Left lung (tissue), 10 donors: ENCODE data around the gene COQ8A. TPM values are rescaled to one million over a fixed set of nuclear protein-coding genes. Genes with fewer than 3 reads are reported as not detected.
A peak's percentile ranks its signal among the peaks of the same experiment; 100 is the strongest.

Source experiments
- ATAC-seq: fragments of 200-7000 bp; cut with Tn5 transposase; one replicate; pipeline ENCODE4 v1.9.1; 2020; ENCODE audit warnings: moderate library complexity
- DNase-seq, 4 donors: peaks; one replicate each; pipeline ENCODE4 v3.0.0-alpha.2; 2013 to 2020
- H3K27ac ChIP-seq, 2 donors: fragments of 200-600 bp; sonication (generic) in 1 of 2; one replicate each; pipeline versions ENCODE4 v1.5.0 to v1.8.0; 2020 to 2021
- H3K27me3 ChIP-seq, 2 donors: fragments of 200-600 bp; sonication (generic) in 1 of 2; one replicate each; pipeline versions ENCODE4 v1.5.0 to v1.8.0; 2020 to 2021
- H3K36me3 ChIP-seq, 2 donors: fragments of 200-600 bp; sonication (generic) in 1 of 2; one replicate each; pipeline versions ENCODE4 v1.5.0 to v1.8.0; 2020 to 2021
- H3K4me1 ChIP-seq, 2 donors: fragments of 200-600 bp; one replicate each; pipeline ENCODE4 v1.8.0; 2021
- H3K4me3 ChIP-seq, 2 donors: fragments of 200-600 bp; sonication (generic) in 1 of 2; one replicate each; pipeline versions ENCODE4 v1.5.0 to v1.8.0; 2020 to 2021; ENCODE audit warnings: mild to moderate bottlenecking in 1 of 2
- H3K9me3 ChIP-seq, 2 donors: fragments of 200-600 bp; sonication (generic) in 1 of 2; one replicate each; pipeline versions ENCODE4 v1.5.0 to v1.8.0; 2020 to 2021
- intact Hi-C, 2 donors: fragments of 100-400 bp; cut with DNase I; formaldehyde crosslinking; loops; one replicate each; pipeline versions ENCODE4 v1.11.2 to v1.14.2; 2022
- polyA plus RNA-seq, 6 donors: library from polyadenylated mRNA; unstranded; fragments of 120-200 nt; gene quantifications; one replicate each; pipeline ENCODE4 v1.2.1, GENCODE V29; 2013; ENCODE audit not compliant: insufficient read length in 6 of 6
- total RNA-seq, 2 donors: library from RNA; stranded (reverse); fragmentation: NEBNext Ultra II Directional; extraction: Animal tissue kit (Norgen Biotek cat#: 25700); gene quantifications; one replicate each; pipeline ENCODE4 v1.2.1, GENCODE V29; 2021
- TF ChIP-seq, protein P1 (sequence below), 2 donors: fragments of 200-600 bp; sonication (generic) in 1 of 2; IDR thresholded peaks; one replicate each; pipeline versions ENCODE4 v1.5.0 to v1.8.0; 2021; ENCODE audit warnings: antibody characterized with exemption in 2 of 2
- donor health status: DM: no; HTN: yes; CAD: no.
- donor health status: DM: no; HTN: no; CAD: no.

COQ8A gene
- total and polyA plus RNA-seq, 8 donors = 14.5 to 41.5 (median 32.2) TPM

- no peaks in the 10 kb centered on the region for H3K4me1 ChIP-seq
- intact Hi-C loops = no loop called here
- peaks cover 0 to 3% of the 10 kb centered on the region in 2 donors for H3K36me3 ChIP-seq
- no peaks in the 10 kb centered on the region for H3K27me3 ChIP-seq
- no peaks in the 10 kb centered on the region for H3K9me3 ChIP-seq
- TF ChIP-seq, protein P1, sequence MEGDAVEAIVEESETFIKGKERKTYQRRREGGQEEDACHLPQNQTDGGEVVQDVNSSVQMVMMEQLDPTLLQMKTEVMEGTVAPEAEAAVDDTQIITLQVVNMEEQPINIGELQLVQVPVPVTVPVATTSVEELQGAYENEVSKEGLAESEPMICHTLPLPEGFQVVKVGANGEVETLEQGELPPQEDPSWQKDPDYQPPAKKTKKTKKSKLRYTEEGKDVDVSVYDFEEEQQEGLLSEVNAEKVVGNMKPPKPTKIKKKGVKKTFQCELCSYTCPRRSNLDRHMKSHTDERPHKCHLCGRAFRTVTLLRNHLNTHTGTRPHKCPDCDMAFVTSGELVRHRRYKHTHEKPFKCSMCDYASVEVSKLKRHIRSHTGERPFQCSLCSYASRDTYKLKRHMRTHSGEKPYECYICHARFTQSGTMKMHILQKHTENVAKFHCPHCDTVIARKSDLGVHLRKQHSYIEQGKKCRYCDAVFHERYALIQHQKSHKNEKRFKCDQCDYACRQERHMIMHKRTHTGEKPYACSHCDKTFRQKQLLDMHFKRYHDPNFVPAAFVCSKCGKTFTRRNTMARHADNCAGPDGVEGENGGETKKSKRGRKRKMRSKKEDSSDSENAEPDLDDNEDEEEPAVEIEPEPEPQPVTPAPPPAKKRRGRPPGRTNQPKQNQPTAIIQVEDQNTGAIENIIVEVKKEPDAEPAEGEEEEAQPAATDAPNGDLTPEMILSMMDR (IDR thresholded peaks at IDR 0.05) = no peak
- no peak overlapping the region for H3K4me3 ChIP-seq
- ATAC-seq (no peak), DNase-seq (no peak)
- no peak overlapping the region for H3K27ac ChIP-seq
Measured at GRCh38 chr1:226908419-226908818, 31.7 kb upstream of the COQ8A start.

- no peak overlapping the region for H3K4me3 ChIP-seq
- intact Hi-C loops = no loop called here
- H3K27me3 ChIP-seq = no peaks in the 10 kb centered on the region
- no peak overlapping the region for H3K27ac ChIP-seq
- no peak for DNase-seq
- H3K36me3 ChIP-seq = peaks cover 0 to 3% of the 10 kb centered on the region in 2 donors
- H3K9me3 ChIP-seq = no peaks in the 10 kb centered on the region
- ATAC-seq = no peak
- TF ChIP-seq, protein P1 (IDR thresholded peaks at IDR 0.05) = no peak
- no peaks in the 10 kb centered on the region for H3K4me1 ChIP-seq
Measured at GRCh38 chr1:226908913-226909312, 31.2 kb upstream of the COQ8A start.

DNA sequence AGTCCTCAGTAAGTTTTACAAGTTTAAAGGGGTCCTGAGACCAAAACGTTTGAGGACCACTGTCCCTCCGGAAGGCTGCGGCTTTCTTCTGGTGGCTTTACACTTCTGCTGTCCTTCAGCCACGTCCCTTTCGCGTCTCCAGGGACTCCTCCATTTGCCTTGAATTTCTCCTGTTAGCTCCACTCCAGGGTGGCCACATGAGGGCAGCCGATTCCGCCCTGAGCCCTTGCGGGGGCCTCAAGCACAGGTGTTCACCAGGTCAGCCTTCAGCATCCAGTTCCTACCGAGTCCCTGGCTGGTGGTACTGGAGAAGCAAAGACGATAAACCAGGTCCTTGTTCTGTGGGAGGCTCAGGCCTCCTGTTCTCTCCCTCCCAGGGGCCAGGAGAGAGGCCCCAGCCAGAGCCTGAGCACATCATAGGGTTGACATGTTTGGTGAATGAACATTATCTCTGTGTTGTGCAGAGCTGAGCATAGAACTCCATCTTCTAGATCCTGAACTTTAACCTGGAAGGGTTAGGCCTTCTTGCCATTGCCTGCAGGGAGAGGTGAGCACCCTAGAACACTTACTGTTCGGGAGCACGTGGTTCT, 27.4 kb upstream of the COQ8A start:
- no peaks in the 10 kb centered on the region for H3K36me3 ChIP-seq
- no peak overlapping the region for H3K27ac ChIP-seq
- H3K4me3 ChIP-seq = no peak overlapping the region
- intact Hi-C loops = no loop called here
- H3K4me1 ChIP-seq = no peaks in the 10 kb centered on the region
- H3K27me3 ChIP-seq = no peaks in the 10 kb centered on the region
- H3K9me3 ChIP-seq = no peaks in the 10 kb centered on the region
- peak; percentile 8 to 84 (median 58) for DNase-seq
- TF ChIP-seq, protein P1 (IDR thresholded peaks at IDR 0.05) = peak; percentile 29 to 48
- peak; percentile 98 for ATAC-seq

DNA sequence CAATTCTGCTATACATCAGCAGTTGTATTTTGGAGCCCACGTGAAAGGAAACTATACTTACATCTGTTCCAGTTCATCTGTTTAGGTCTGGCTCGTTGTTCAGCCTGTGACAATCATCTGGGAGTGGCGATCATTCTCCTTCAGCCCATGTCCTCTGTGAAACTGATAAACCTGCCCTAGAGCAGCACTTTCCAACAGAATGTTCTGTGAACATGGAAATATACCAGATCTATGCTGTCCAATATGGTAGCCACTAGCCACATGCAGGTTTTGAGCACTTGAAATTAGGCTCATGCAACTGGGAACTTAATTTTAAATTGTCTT, 24.5 kb upstream of the COQ8A start:
- Histone ChIP-seq H3K9me3 (no peaks in the 10 kb centered on the region), H3K4me3 (no peak overlapping the region), H3K4me1 (no peaks in the 10 kb centered on the region), H3K27ac (no peak overlapping the region), H3K27me3 (no peaks in the 10 kb centered on the region), H3K36me3 (no peaks in the 10 kb centered on the region)
- TF ChIP-seq, protein P1 (IDR thresholded peaks at IDR 0.05) = no peak
- intact Hi-C loops = no loop called here
- DNase-seq = no peak
- no peak for ATAC-seq

GRCh38 chr1:226916497-226916896, 23.6 kb upstream of the COQ8A start:
- Histone ChIP-seq H3K4me3 (no peak overlapping the region), H3K36me3 (no peaks in the 10 kb centered on the region), H3K27me3 (no peaks in the 10 kb centered on the region), H3K9me3 (no peaks in the 10 kb centered on the region), H3K4me1 (no peaks in the 10 kb centered on the region), H3K27ac (no peak overlapping the region)
- intact Hi-C loops = no loop called here
- TF ChIP-seq, protein P1 (IDR thresholded peaks at IDR 0.05) = no peak
- ATAC-seq (no peak), DNase-seq (no peak)
